Activated naive CD8-positive, alpha-beta T cell treated with anti-CD3 and anti-CD28 coated beads, Interleukin-2, amount 10 ng/mL, durations not matched to agents 7 days and 5 days (primary cell): Measurements from ENCODE around the gene RTEL1. TPM values are rescaled to one million over a fixed set of nuclear protein-coding genes. Genes with fewer than 3 reads are reported as not detected.

Source experiments
- ATAC-seq: fragments of 150-1000 bp; cut with Tn5 transposase; one replicate; pipeline ENCODE4 v1.10.0; 2021; ENCODE audit warnings: low read depth, moderate library complexity
- POLR2A ChIA-PET: fragments of 350-600 bp; sonication (Branson Sonifier 250); formaldehyde crosslinking; loops from one replicate; lab custom pipeline; 2021; ENCODE audit warnings: antibody characterized with exemption; lab: Charles Lee
- DNase-seq: peaks from one replicate; pipeline ENCODE4 v3.0.0; 2021
- H3K27ac Mint-ChIP-seq: one replicate; pipeline ENCODE4 v1.8.0; 2022; ENCODE audit warnings: mild to moderate bottlenecking, mixed read lengths
- H3K27me3 Mint-ChIP-seq: one replicate; pipeline ENCODE4 v1.8.0; 2022; ENCODE audit warnings: mild to moderate bottlenecking, moderate library complexity, mixed read lengths
- H3K36me3 Mint-ChIP-seq: one replicate; pipeline ENCODE4 v1.8.0; 2021; ENCODE audit warnings: mild to moderate bottlenecking, mixed read lengths
- H3K4me1 Mint-ChIP-seq: one replicate; pipeline ENCODE4 v1.8.0; 2021; ENCODE audit warnings: mixed read lengths
- H3K4me3 Mint-ChIP-seq: one replicate; pipeline ENCODE4 v1.8.0; 2022; ENCODE audit warnings: mild to moderate bottlenecking, moderate library complexity, mixed read lengths
- H3K9me3 Mint-ChIP-seq: one replicate; pipeline ENCODE4 v1.8.0; 2021; ENCODE audit warnings: mixed read lengths
- total RNA-seq, 2 experiments: library from RNA; stranded (reverse); gene quantifications; one replicate each; pipeline ENCODE4 v1.2.3, GENCODE V29; 2021

Gene RTEL1
- total RNA-seq, 2 experiments from 2014 or later, result 41.3 to 41.5 TPM

DNA sequence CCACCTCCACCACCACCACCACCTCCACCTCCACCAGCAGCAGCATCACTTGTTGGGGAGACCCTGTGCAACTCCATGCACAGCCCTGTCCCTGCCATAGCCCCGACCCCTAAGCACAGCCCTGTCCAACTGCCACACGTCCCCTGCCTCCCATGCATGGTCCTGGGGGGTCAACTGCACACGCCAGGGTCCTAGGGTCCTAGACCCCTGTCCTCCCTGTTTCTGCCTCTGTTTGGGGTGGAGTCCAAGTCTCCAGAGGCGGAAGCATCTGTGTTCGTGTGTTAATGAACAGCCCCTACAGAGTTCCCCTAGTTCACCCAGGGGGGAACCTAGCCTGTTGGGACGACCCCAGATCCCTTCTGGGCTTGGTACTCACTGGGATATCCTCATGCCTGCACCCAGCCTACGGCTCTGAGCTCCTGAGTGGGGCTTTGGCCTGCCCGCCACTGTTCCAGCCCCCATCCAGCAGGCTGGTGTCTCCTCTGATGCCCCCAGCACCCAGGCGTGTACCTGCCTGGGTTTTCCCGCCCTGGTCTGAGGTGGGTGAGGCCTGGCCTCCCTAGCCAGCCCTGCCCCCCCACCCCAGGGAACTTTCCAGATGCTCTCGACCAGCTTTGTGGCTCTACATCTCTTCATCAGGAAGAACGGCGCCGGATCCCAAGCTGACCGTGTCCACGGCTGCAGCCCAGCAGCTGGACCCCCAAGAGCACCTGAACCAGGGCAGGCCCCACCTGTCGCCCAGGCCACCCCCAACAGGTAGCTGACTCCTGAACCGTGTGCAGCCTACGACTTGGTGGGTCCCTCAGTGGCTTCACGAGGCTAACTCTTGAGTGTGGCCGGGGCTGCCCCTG, 35.8 kb downstream of the RTEL1 start:
- Mint-ChIP-seq H3K27me3 (no peaks in the 10 kb centered on the region), H3K4me3 (peak overlapping the region; percentile 32), H3K36me3 (peaks cover 7% of the 10 kb centered on the region), H3K4me1 (peaks cover 5% of the 10 kb centered on the region), H3K27ac (peak overlapping the region; percentile 89), H3K9me3 (no peaks in the 10 kb centered on the region)
- DNase-seq, result no peak
- POLR2A ChIA-PET, result no interaction called here
- no peak for ATAC-seq

DNA sequence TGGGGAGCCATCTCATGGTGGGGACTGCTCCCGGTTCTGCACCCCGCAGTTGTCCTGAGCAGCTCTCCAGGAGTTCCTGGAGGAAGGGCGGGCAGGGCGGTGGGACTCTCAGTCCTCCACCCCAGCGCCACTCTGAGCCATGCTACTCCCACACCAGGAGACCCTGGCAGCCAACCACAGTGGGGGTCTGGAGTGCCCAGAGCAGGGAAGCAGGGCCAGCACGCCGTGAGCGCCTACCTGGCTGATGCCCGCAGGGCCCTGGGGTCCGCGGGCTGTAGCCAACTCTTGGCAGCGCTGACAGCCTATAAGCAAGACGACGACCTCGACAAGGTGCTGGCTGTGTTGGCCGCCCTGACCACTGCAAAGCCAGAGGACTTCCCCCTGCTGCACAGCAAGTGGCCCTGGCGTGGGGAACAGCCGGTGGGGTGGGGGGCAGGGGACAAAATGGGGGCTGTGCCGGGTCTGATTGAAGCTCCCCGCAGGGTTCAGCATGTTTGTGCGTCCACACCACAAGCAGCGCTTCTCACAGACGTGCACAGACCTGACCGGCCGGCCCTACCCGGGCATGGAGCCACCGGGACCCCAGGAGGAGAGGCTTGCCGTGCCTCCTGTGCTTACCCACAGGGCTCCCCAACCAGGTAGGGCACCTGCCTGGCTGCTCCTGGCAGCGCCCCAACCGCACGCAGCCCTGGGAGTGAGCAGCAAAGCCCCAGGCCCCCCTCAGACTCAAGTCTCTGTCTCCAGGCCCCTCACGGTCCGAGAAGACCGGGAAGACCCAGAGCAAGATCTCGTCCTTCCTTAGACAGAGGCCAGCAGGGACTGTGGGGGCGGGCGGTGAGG, 36.7 kb downstream of the RTEL1 start:
- H3K4me3 Mint-ChIP-seq, result no peak overlapping the region
- H3K27ac Mint-ChIP-seq, result no peak overlapping the region
- no peaks in the 10 kb centered on the region for H3K27me3 Mint-ChIP-seq
- peaks cover 5% of the 10 kb centered on the region for H3K4me1 Mint-ChIP-seq
- no peak for ATAC-seq
- no peaks in the 10 kb centered on the region for H3K9me3 Mint-ChIP-seq
- peaks cover 7% of the 10 kb centered on the region for H3K36me3 Mint-ChIP-seq
- POLR2A ChIA-PET, result interaction anchor here (0.9 kb wide), 1 partner anchor 42 kb away, joined by 3 read pairs; the partner anchor contains the start of gene LIME1
- no peak for DNase-seq

DNA sequence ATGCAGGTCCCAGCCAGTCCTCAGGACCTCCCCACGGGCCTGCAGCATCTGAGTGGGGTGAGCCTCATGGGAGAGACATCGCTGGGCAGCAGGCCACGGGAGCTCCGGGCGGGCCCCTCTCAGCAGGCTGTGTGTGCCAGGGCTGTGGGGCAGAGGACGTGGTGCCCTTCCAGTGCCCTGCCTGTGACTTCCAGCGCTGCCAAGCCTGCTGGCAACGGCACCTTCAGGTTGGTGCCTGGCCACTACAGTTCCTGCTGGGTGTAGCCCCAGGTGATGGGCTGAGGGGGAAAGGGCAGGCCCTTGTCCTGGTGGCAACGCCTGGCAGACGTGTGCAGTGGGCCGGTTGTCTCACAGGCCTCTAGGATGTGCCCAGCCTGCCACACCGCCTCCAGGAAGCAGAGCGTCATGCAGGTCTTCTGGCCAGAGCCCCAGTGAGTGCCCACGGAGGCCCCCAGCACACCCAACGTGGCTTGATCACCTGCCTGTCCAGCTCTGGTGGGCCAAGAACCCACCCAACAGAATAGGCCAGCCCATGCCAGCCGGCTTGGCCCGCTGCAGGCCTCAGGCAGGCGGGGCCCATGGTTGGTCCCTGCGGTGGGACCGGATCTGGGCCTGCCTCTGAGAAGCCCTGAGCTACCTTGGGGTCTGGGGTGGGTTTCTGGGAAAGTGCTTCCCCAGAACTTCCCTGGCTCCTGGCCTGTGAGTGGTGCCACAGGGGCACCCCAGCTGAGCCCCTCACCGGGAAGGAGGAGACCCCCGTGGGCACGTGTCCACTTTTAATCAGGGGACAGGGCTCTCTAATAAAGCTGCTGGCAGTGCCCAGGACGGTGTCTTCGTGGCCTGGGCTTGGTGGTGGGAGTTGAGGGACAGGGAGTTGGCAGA, 37.6 kb downstream of the RTEL1 start:
- DNase-seq, result no peak
- POLR2A ChIA-PET, result interaction anchor here (0.9 to 2.6 kb wide), 3 partner anchors 12 to 41 kb away, joined by 3 to 16 read pairs (median 4); partner anchors contain the start of genes ARFRP1, LIME1, RTEL1 and ZGPAT
- Mint-ChIP-seq H3K9me3 (no peaks in the 10 kb centered on the region), H3K27me3 (no peaks in the 10 kb centered on the region), H3K36me3 (peaks cover 7% of the 10 kb centered on the region), H3K27ac (peak overlapping the region; percentile 58), H3K4me1 (peaks cover 5% of the 10 kb centered on the region), H3K4me3 (no peak overlapping the region)
- ATAC-seq, result no peak

DNA sequence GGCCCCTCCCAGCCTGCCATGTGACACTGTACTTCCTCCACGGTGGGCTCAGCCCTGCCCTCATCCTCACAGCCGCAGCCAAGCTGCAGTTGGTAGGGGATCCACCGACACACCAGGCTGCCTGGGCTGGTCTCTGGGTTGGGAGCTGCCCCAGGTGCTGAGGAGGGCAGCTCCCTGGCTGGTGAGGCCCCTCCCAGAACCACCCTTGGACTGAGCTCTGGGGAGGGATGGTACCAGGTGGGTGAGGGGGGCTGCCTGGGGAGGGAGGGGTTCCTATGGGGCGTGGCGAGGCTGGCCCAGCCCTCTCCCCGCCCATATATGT, 38.2 kb downstream of the RTEL1 start:
- DNase-seq, result no peak
- H3K36me3 Mint-ChIP-seq, result peaks cover 7% of the 10 kb centered on the region

DNA sequence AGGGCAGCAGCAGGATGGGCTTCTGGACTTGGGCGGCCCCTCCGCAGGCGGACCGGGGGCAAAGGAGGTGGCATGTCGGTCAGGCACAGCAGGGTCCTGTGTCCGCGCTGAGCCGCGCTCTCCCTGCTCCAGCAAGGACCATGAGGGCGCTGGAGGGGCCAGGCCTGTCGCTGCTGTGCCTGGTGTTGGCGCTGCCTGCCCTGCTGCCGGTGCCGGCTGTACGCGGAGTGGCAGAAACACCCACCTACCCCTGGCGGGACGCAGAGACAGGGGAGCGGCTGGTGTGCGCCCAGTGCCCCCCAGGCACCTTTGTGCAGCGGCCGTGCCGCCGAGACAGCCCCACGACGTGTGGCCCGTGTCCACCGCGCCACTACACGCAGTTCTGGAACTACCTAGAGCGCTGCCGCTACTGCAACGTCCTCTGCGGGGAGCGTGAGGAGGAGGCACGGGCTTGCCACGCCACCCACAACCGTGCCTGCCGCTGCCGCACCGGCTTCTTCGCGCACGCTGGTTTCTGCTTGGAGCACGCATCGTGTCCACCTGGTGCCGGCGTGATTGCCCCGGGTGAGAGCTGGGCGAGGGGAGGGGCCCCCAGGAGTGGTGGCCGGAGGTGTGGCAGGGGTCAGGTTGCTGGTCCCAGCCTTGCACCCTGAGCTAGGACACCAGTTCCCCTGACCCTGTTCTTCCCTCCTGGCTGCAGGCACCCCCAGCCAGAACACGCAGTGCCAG, 38.7 kb downstream of the RTEL1 start, which contains the start of gene TNFRSF6B:
TNFRSF6B (plus strand) TSS at position 25 of the 729 bp plus-strand sequence; CDS start at position 141, 116 bp downstream.
- peak within 1 kb of the TSS; percentile 58 for H3K27ac Mint-ChIP-seq
- DNase-seq (no peak), ATAC-seq (peak; percentile 6)
- peaks cover 5% of the 10 kb centered on the region for H3K4me1 Mint-ChIP-seq
- POLR2A ChIA-PET, result interaction anchor here (0.8 to 2.6 kb wide), 4 partner anchors 11 to 159 kb away, joined by 3 to 16 read pairs (median 4); partner anchors contain the start of genes ARFRP1, GMEB2, RTEL1 and ZGPAT
- peaks cover 5% of the 10 kb centered on the region for H3K36me3 Mint-ChIP-seq
- H3K4me3 Mint-ChIP-seq, result no peak within 1 kb of the TSS
- H3K9me3 Mint-ChIP-seq, result no peaks in the 10 kb centered on the region
- H3K27me3 Mint-ChIP-seq, result no peaks in the 10 kb centered on the region

More for the DNA sequence above, 38.2 kb downstream of the RTEL1 start:
- ATAC-seq, result peak; percentile 70
- peak overlapping the region; percentile 58 for H3K27ac Mint-ChIP-seq
- H3K4me1 Mint-ChIP-seq, result peaks cover 5% of the 10 kb centered on the region
- H3K4me3 Mint-ChIP-seq, result no peak overlapping the region
- POLR2A ChIA-PET, result interaction anchor here (0.9 to 2.6 kb wide), 4 partner anchors 11 to 69 kb away, joined by 3 to 16 read pairs (median 4); partner anchors contain the start of genes ARFRP1, GMEB2, LIME1 and RTEL1
- no peaks in the 10 kb centered on the region for H3K27me3 Mint-ChIP-seq
- H3K9me3 Mint-ChIP-seq, result no peaks in the 10 kb centered on the region

DNA sequence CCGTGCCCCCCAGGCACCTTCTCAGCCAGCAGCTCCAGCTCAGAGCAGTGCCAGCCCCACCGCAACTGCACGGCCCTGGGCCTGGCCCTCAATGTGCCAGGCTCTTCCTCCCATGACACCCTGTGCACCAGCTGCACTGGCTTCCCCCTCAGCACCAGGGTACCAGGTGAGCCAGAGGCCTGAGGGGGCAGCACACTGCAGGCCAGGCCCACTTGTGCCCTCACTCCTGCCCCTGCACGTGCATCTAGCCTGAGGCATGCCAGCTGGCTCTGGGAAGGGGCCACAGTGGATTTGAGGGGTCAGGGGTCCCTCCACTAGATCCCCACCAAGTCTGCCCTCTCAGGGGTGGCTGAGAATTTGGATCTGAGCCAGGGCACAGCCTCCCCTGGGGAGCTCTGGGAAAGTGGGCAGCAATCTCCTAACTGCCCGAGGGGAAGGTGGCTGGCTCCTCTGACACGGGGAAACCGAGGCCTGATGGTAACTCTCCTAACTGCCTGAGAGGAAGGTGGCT, 39.3 kb downstream of the RTEL1 start:
- Mint-ChIP-seq H3K4me1 (peaks cover 5% of the 10 kb centered on the region), H3K27me3 (no peaks in the 10 kb centered on the region), H3K27ac (no peak overlapping the region), H3K36me3 (peaks cover 5% of the 10 kb centered on the region), H3K9me3 (no peaks in the 10 kb centered on the region), H3K4me3 (no peak overlapping the region)
- POLR2A ChIA-PET, result interaction anchor here (0.8 to 2.6 kb wide), 2 partner anchors 10 to 159 kb away, joined by 3 to 16 read pairs; partner anchors contain the start of genes ARFRP1 and ZGPAT
- ATAC-seq (no peak), DNase-seq (no peak)

DNA sequence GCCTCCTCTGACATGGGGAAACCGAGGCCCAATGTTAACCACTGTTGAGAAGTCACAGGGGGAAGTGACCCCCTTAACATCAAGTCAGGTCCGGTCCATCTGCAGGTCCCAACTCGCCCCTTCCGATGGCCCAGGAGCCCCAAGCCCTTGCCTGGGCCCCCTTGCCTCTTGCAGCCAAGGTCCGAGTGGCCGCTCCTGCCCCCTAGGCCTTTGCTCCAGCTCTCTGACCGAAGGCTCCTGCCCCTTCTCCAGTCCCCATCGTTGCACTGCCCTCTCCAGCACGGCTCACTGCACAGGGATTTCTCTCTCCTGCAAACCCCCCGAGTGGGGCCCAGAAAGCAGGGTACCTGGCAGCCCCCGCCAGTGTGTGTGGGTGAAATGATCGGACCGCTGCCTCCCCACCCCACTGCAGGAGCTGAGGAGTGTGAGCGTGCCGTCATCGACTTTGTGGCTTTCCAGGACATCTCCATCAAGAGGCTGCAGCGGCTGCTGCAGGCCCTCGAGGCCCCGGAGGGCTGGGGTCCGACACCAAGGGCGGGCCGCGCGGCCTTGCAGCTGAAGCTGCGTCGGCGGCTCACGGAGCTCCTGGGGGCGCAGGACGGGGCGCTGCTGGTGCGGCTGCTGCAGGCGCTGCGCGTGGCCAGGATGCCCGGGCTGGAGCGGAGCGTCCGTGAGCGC, 39.9 kb downstream of the RTEL1 start:
- Mint-ChIP-seq H3K4me1 (peaks cover 5% of the 10 kb centered on the region), H3K9me3 (no peaks in the 10 kb centered on the region), H3K4me3 (no peak overlapping the region), H3K27ac (no peak overlapping the region), H3K27me3 (no peaks in the 10 kb centered on the region), H3K36me3 (peaks cover 5% of the 10 kb centered on the region)
- DNase-seq (no peak), ATAC-seq (no peak)
- POLR2A ChIA-PET, result interaction anchor here (0.8 to 2.6 kb wide), 2 partner anchors 9 to 160 kb away, joined by 3 to 16 read pairs; partner anchors contain the start of genes ARFRP1 and ZGPAT

DNA sequence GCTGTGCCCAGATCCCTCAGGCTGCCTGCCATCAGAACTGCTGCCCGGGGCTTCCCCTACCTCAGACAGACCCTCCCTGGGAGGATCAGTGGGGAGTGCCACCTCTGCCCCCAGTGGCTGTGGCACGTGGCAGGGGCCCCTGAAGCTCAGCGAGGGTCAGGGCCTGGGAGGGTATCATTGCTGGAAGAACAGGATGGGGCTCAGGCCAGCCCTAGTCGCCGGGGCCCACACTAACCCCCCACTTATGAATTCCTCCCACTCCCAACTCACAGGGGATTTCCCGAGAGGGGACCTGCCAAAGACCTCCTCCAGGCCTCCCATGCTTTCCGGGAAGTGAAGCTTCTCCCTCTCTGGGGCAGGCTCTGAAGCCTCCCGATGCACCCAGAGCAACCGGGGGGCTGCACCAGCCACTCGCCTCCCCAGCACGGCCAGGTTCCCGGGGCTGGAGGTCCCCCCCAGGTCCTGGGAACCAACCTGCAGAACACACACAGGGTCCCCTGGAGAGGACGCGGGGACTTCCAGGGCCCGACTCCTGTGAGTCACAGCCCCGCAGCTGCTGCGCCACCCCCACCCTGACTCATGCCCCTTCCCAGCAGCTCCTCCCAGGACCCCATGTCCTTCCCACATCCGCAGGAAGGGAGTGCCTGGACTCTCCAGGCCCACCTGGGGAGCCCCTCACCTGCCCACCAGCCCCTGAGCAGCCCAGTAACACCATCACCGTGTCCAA, 40.8 kb downstream of the RTEL1 start:
- peaks cover 2% of the 10 kb centered on the region for H3K36me3 Mint-ChIP-seq
- H3K27me3 Mint-ChIP-seq, result no peaks in the 10 kb centered on the region
- POLR2A ChIA-PET, result no interaction called here
- ATAC-seq (no peak), DNase-seq (peak; percentile 32)
- H3K9me3 Mint-ChIP-seq, result no peaks in the 10 kb centered on the region
- H3K4me3 Mint-ChIP-seq, result no peak overlapping the region
- peaks cover 3% of the 10 kb centered on the region for H3K4me1 Mint-ChIP-seq
- no peak overlapping the region for H3K27ac Mint-ChIP-seq

DNA sequence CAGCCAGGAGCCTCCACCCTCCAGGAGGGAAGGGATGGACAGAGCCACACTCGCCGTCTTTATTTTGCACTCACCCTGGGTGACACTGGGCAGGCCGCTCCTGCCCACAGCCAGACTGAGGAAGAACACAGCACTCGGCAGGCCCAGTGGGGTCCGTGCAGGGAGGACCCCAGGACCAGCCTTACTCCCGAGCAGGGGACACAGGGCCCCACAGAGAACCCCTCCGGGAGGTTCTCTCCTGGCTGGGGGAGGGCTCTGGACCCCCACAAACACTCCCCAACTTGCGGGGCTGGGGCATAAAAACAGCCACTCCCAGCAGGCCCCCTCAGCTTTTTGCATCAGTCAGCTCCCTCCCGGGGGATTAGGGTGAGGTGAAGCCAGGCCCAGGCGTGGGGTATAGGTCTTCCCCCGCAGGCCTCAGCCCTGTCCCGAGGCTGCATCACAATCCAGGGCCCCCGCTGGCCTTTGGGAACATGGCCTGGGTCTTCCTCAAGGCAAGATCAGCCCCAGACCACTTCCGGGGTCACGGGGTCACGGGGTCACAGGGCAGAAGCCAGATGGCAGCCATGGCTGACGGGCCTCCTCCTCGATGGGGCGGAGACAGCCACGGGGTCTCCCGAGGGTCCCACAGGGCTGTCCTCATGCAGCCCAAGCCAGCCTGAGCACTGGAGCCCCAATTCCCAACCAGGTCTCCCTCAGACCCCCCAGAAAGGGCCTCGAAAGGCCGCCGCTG, 41.5 kb downstream of the RTEL1 start:
- H3K27me3 Mint-ChIP-seq, result no peaks in the 10 kb centered on the region
- POLR2A ChIA-PET, result no interaction called here
- H3K9me3 Mint-ChIP-seq, result no peaks in the 10 kb centered on the region
- H3K4me3 Mint-ChIP-seq, result no peak overlapping the region
- no peak overlapping the region for H3K27ac Mint-ChIP-seq
- H3K4me1 Mint-ChIP-seq, result peaks cover 3% of the 10 kb centered on the region
- peaks cover 2% of the 10 kb centered on the region for H3K36me3 Mint-ChIP-seq
- DNase-seq (peak; percentile 30), ATAC-seq (no peak)

DNA sequence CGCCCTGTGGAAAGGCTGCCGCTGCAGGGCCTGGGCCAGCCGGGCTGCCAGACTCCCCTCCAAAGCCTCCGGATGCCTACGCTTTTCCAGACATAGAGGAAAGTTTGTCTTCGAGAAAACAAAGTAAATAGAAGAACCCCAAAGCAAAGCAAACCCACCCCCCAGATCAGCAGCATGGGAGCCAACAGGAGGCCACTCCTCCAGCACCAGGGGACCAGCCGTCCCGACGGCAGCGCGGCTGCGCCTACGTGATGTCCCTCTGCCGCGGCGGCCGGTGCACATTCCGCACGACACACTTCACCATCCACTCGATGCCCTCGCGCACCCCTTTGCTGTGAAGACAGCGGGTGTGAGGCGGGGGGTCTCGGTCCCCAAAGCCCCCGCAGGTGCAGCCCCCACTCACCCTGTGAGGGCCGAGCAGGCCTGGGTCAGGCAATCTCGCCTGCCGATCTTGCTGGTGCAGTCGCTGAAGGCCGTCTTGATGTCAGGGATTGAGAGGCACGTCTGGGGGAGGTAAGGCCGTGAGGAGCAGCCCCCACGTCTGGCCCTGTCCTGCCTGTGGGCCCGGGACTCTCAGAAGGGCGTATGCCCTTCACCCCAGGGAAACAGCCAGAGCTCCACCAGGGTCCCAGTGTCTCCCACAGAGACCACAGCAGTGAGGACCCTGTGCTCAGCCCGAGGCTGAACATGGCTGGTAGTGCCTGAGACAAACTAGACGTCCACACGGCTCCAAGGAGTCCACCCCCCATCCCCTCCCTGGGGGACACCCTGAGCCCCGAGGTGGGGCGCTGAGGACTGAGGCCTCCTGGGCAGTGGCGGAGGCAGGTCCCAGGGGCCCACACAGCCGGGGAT, 42.3 kb downstream of the RTEL1 start:
- no peaks in the 10 kb centered on the region for H3K9me3 Mint-ChIP-seq
- peaks cover 4% of the 10 kb centered on the region for H3K4me1 Mint-ChIP-seq
- peak; percentile 32 for DNase-seq
- H3K27me3 Mint-ChIP-seq, result no peaks in the 10 kb centered on the region
- POLR2A ChIA-PET, result no interaction called here
- peaks cover 5% of the 10 kb centered on the region for H3K36me3 Mint-ChIP-seq
- H3K4me3 Mint-ChIP-seq, result no peak overlapping the region
- H3K27ac Mint-ChIP-seq, result no peak overlapping the region
- no peak for ATAC-seq
